Right atrium auricular region (tissue), 2 donors: ENCODE data around the gene INSIG2. TPM values are rescaled to one million over a fixed set of nuclear protein-coding genes. Genes with fewer than 3 reads are reported as not detected.

Experiments used
- DNase-seq: peaks from one replicate; pipeline ENCODE4 v3.0.0-alpha.2; 2019; ENCODE audit warnings: low spot score
- H3K27ac ChIP-seq, 2 donors: fragments of 200-600 bp; sonication (generic); 1 replicate in 1 of 2; 2 replicates in 1 of 2; pipeline ENCODE4 v1.5.1; 2016 to 2019
- H3K27me3 ChIP-seq, 2 donors: fragments of 200-600 bp; sonication (generic); one replicate each; pipeline versions ENCODE4 v1.5.1 to v1.6.0; 2017 to 2019
- H3K36me3 ChIP-seq: fragments of 200-600 bp; sonication (generic); one replicate; pipeline ENCODE4 v1.5.1; 2016
- H3K4me1 ChIP-seq, 2 donors: fragments of 200-600 bp; sonication (generic); one replicate each; pipeline versions ENCODE4 v1.5.1 to v1.6.0; 2017 to 2019
- H3K4me3 ChIP-seq, 2 donors: fragments of 200-600 bp; sonication (generic); 1 replicate in 1 of 2; 2 replicates in 1 of 2; pipeline ENCODE4 v1.5.1; 2017 to 2019; ENCODE audit warnings: mild to moderate bottlenecking in 1 of 2, moderate library complexity in 1 of 2
- H3K9me3 ChIP-seq, 2 donors: fragments of 200-600 bp; sonication (generic); one replicate each; pipeline ENCODE4 v1.5.1; 2019
- total RNA-seq, 2 donors: library from RNA; depleted of rRNA; stranded (reverse); fragments of >200 nt; gene quantifications; one replicate each; pipeline ENCODE4 v1.1.0, GENCODE V29; 2016
- TF ChIP-seq, protein P1 (sequence below), 2 donors: fragments of 200-600 bp; sonication (generic); IDR thresholded peaks; one replicate each; pipeline ENCODE4 v1.5.1; 2019; ENCODE audit warnings: antibody characterized with exemption in 2 of 2

Gene INSIG2
- total RNA-seq, 2 donors from 2014 or later = 8.0 to 10.5 TPM

DNA sequence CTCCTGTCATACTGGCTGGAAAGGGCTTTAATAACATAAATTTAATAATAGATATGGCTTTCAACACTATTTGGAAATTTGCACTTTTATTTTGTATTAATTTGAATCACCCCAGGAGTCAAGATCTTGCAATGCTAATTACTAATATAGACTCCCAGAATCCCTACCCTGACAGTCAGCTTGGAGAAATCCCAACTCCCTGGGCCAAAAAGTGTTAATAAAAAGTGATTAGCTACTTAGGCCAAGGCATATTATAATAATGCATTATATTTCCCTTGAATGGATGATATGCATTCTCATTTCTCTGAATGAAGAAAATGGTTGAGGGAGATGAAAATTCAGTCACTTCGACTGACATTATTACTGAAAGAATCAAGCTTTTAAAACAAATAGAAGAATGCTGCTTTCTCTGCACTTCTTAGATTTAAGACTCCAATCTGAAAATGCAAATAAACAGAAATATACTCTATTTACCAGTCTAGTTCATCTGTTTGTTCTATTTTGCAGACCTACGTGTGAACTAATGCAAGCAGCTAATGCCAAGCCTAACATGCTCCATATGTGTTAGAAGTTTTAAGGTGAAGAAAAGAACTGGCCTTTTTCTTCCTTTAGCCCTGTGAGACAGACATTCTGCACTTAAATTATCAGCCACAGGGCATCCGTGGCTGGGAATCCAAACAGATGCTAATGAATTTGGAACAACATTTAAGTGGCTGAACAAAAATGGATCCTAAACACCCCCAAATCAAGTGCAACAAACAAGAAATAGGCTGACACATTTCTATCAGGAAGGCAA is 33.9 kb upstream of the INSIG2 start:
- peaks cover 0 to 4% of the 10 kb centered on the region in 2 donors for H3K27me3 ChIP-seq
- no peaks in the 10 kb centered on the region for H3K4me1 ChIP-seq
- TF ChIP-seq, protein P1, sequence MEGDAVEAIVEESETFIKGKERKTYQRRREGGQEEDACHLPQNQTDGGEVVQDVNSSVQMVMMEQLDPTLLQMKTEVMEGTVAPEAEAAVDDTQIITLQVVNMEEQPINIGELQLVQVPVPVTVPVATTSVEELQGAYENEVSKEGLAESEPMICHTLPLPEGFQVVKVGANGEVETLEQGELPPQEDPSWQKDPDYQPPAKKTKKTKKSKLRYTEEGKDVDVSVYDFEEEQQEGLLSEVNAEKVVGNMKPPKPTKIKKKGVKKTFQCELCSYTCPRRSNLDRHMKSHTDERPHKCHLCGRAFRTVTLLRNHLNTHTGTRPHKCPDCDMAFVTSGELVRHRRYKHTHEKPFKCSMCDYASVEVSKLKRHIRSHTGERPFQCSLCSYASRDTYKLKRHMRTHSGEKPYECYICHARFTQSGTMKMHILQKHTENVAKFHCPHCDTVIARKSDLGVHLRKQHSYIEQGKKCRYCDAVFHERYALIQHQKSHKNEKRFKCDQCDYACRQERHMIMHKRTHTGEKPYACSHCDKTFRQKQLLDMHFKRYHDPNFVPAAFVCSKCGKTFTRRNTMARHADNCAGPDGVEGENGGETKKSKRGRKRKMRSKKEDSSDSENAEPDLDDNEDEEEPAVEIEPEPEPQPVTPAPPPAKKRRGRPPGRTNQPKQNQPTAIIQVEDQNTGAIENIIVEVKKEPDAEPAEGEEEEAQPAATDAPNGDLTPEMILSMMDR (IDR thresholded peaks at IDR 0.05) = no peak
- no peak for DNase-seq
- H3K9me3 ChIP-seq = no peaks in the 10 kb centered on the region
- no peak overlapping the region for H3K27ac ChIP-seq
- no peak overlapping the region for H3K4me3 ChIP-seq
- H3K36me3 ChIP-seq = no peaks in the 10 kb centered on the region

DNA sequence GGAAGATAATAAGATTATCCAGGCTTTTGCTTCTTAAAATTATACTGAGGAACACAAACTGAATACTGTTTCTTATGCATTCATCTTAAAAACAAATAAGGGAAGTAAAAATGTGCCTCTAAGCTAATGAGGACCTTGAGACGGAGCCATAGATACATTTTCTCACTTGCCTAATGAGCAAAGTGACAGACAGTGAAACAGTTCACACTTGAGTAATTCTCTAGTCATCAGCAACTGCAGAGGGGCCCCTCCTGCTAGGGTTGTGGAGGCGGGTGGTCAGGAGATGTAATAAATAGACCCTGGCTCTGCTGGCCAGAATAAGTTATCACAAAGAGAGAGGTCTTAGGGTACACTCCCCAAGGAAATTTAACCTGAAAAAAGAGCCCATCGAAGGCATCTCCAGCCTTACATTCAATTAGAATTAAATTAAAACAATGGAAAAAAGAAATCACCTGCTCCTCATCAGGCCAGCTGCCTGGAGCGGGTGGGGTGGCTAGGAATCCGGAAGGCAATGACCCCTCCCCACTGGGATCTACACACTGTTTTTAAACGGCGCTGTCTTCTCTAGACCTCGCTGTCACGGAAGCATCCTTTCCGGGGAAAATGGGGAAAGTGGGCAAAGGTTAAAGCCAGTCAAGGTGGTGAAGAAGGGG is 32.6 kb upstream of the INSIG2 start:
- H3K36me3 ChIP-seq = no peaks in the 10 kb centered on the region
- H3K27me3 ChIP-seq = no peaks in the 10 kb centered on the region
- H3K27ac ChIP-seq = no peak overlapping the region

DNA sequence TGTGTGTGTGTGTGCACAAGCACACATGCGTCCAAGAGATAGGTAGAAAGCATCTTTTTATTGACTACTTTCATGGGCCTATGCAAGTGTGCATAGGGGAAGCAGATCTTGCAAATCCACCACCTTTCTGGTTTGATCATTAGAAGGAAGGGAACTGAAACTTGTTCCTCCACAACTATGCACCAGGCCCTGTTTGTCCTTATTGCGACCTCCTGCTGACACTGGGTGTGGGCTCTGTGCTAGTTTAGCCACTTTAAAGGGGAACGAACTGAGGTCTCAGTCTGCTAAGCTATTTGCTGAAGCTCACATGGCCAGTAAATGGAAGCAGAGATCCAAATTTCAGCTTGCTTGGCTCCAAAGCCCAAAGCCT is 32.1 kb upstream of the INSIG2 start:
- Histone ChIP-seq H3K27ac (no peak overlapping the region), H3K36me3 (no peaks in the 10 kb centered on the region), H3K27me3 (no peaks in the 10 kb centered on the region), H3K4me1 (no peaks in the 10 kb centered on the region), H3K4me3 (no peak overlapping the region), H3K9me3 (no peaks in the 10 kb centered on the region)
- TF ChIP-seq, protein P1 (IDR thresholded peaks at IDR 0.05) = no peak
- DNase-seq = no peak

More for the DNA sequence above, 32.6 kb upstream of the INSIG2 start:
- no peak overlapping the region for H3K4me3 ChIP-seq
- TF ChIP-seq, protein P1 (IDR thresholded peaks at IDR 0.05) = no peak
- H3K9me3 ChIP-seq = no peaks in the 10 kb centered on the region
- no peak for DNase-seq
- no peaks in the 10 kb centered on the region for H3K4me1 ChIP-seq

DNA sequence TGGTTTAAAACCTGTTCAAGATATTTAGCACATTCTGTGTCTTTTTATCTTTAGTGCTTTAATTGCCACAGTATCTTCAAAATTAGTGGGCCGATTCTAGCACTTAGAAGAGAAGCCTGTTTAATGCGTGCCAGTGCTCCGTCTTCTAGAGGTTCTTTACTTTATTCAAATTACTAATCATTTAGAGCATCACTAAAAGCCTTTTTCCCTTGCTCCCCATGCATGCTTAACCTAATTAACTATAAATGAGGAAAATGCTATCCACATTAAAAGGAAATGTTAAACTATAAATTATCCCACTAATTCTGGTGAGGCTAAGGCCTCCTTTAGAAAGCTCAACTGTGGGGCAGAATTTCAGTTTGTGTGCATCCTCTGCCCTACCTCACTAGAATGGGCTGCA is 31.5 kb upstream of the INSIG2 start:
- Histone ChIP-seq H3K9me3 (no peaks in the 10 kb centered on the region), H3K27me3 (no peaks in the 10 kb centered on the region), H3K4me1 (no peaks in the 10 kb centered on the region), H3K27ac (no peak overlapping the region), H3K4me3 (no peak overlapping the region), H3K36me3 (no peaks in the 10 kb centered on the region)
- TF ChIP-seq, protein P1 (IDR thresholded peaks at IDR 0.05) = no peak
- no peak for DNase-seq

DNA sequence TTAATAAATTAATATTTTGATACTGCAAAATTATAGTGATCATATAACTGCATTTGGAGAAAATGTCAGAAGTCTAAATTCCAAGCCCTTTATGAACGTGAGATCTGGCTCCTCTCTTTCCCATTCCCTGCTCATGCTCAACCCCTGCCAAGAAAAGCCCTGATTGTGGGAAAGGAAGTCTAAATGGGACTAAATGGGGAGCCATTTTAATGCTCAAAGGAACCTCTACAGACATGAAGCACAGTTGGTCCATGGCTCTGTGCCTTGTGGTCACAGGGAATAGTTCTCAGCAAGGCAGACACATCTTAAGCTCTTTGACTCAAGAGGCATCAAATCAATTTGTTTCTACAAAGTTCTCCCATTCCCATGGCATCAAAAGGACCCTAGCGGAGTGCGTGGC is 29.3 kb upstream of the INSIG2 start:
- H3K4me3 ChIP-seq = no peak overlapping the region
- H3K9me3 ChIP-seq = no peaks in the 10 kb centered on the region
- DNase-seq = no peak
- TF ChIP-seq, protein P1 (IDR thresholded peaks at IDR 0.05) = no peak
- no peaks in the 10 kb centered on the region for H3K4me1 ChIP-seq
- H3K27me3 ChIP-seq = no peaks in the 10 kb centered on the region
- H3K36me3 ChIP-seq = no peaks in the 10 kb centered on the region
- H3K27ac ChIP-seq = no peak overlapping the region
